Pancreas (tissue), 10 donors: ENCODE data around the gene EEF2K. TPM values are rescaled to one million over a fixed set of nuclear protein-coding genes. Genes with fewer than 3 reads are reported as not detected.

Experiments used
- ATAC-seq, 4 donors: fragments of 200-7000 bp; cut with Tn5 transposase; one replicate each; pipeline versions ENCODE4 v1.8.0 to v1.9.1; 2020; ENCODE audit warnings: mild to moderate bottlenecking in 4 of 4, moderate library complexity in 4 of 4
- DNase-seq, 6 donors: peaks; one replicate each; pipeline ENCODE4 v3.0.0-alpha.2; 2020
- FAIRE-seq: peaks from 2 replicates; lab custom pipeline; 2012; peaks lifted over from hg19 to GRCh38; lab: Jason Lieb, UNC
- H3K27ac ChIP-seq, 4 donors: fragments of 200-600 bp; sonication (generic); 1 replicate in 3 of 4; 2 replicates in 1 of 4; pipeline versions ENCODE4 v1.5.0 to v1.8.0; 2020
- H3K27me3 ChIP-seq, 4 donors: fragments of 200-600 bp; one replicate each; pipeline ENCODE4 v1.8.0; 2021
- H3K36me3 ChIP-seq, 3 donors: fragments of 200-600 bp; sonication (generic) in 1 of 3; one replicate each; pipeline versions ENCODE4 v1.5.0 to v1.8.0; 2020 to 2021
- H3K4me1 ChIP-seq, 3 donors: fragments of 200-600 bp; one replicate each; pipeline ENCODE4 v1.8.0; 2021
- H3K4me3 ChIP-seq, 4 donors: fragments of 200-600 bp; sonication (generic) in 2 of 4; one replicate each; pipeline versions ENCODE4 v1.5.0 to v1.8.0; 2020 to 2021
- H3K9me3 ChIP-seq, 4 donors: fragments of 200-600 bp; one replicate each; pipeline ENCODE4 v1.8.0; 2021
- CTCF ChIP-seq, 4 donors: fragments of 200-600 bp; sonication (generic) in 3 of 4; IDR thresholded peaks; one replicate each; pipeline versions ENCODE4 v1.5.0 to v1.8.0; 2021; ENCODE audit warnings: antibody characterized with exemption in 4 of 4
- WGBS, 2 donors: extraction: QIAGEN DNeasy Blood & Tissue Kit; methylation state at CpG; one replicate each; pipeline ENCODE4 v1.1.7; 2013; 5-methylcytosine and 5-hydroxymethylcytosine counted together
- intact Hi-C, 3 donors: fragments of 100-400 bp; cut with DNase I; formaldehyde crosslinking; loops; one replicate each; pipeline versions ENCODE4 v1.11.1 to v1.14.2; 2022
- polyA plus RNA-seq, 2 donors: library from polyadenylated mRNA; stranded (reverse); fragments of 200-250 nt; gene quantifications; one replicate each; pipeline ENCODE4 v1.2.3, GENCODE V29; 2013
- total RNA-seq, 6 donors: library from RNA; stranded (reverse); fragmentation: NEBNext Ultra II Directional in 4 of 6; extraction: Animal tissue kit (Norgen Biotek cat#: 25700) in 4 of 6; gene quantifications; one replicate each; pipeline versions ENCODE4 v1.2.1 to v1.2.4, GENCODE V29; 2021 to 2023
- donor health status: healthy with polysubstance abuse.
- donor health status: DM: no; HTN: no; CAD: no; lungs with moderate emphysema.
- donor health status: DM: no; HTN: no; CAD: no.
- donor health status: control.
- donor health status: control.
- donor health status: Bipolar disorder and iron deficiency.
- donor health status: DM: yes; HTN: yes; CAD: no.
- donor health status: DM: no; HTN: no; CAD: no.
- donor health status: DM: no; HTN: no; CAD: no.
- donor health status: DM: yes; HTN: yes; CAD: no.

Gene EEF2K
- total and polyA plus RNA-seq, 8 donors, result 6.1 to 21.1 (median 16.5) TPM

GRCh38 chr16:22296225-22297113 is 90.4 kb downstream of the EEF2K start:
- H3K27ac ChIP-seq, result peak overlapping the region; percentile 24 to 41 (median 32)
- intact Hi-C loops, result loop anchor here in 2 of 3 donors (5.0 to 10.0 kb wide), 2 partner anchors 99 to 292 kb away; partner anchors contain the start of genes MOSMO (in 1 of the 2) and PDZD9 (in 1 of the 2)
- DNase-seq, result peak in 2 of 6 donors; percentile 40 to 45

GRCh38 chr16:22297114-22297870 is 91.2 kb downstream of the EEF2K start, which contains the start of gene POLR3E:
Gene POLR3E, plus strand, starts transcription at chr16:22297409. Its CDS starts 5,560 bp downstream, at chr16:22302969.
- peak; percentile 89 to 96 (median 92) for ATAC-seq

More at GRCh38 chr16:22296225-22297113, 90.4 kb downstream of the EEF2K start:
- H3K4me3 ChIP-seq, result peak overlapping the region; percentile 18 to 95 (median 48)
- WGBS, 2 donors, result 1% methylated on average over 17 of the region's 17 CpGs
- H3K27me3 ChIP-seq, result peaks cover 0 to 2% (median 0%) of the 10 kb centered on the region in 4 donors
- no peak for TF ChIP-seq CTCF (IDR thresholded peaks at IDR 0.05)
- no peaks in the 10 kb centered on the region for H3K9me3 ChIP-seq
- H3K36me3 ChIP-seq, result no peaks in the 10 kb centered on the region
- ATAC-seq (no peak), FAIRE-seq (no peak)
- peaks cover 4 to 14% (median 9%) of the 10 kb centered on the region in 3 donors for H3K4me1 ChIP-seq

GRCh38 chr16:22297871-22298733 is 92.0 kb downstream of the EEF2K start:
- intact Hi-C loops, result loop anchor here in 2 of 3 donors (5.0 to 10.0 kb wide), 2 partner anchors 101 to 293 kb away; partner anchors contain the start of genes MOSMO (in 1 of the 2) and PDZD9 (in 1 of the 2)
- no peak for TF ChIP-seq CTCF (IDR thresholded peaks at IDR 0.05)
- H3K27me3 ChIP-seq, result peaks cover 0 to 2% (median 0%) of the 10 kb centered on the region in 4 donors
- H3K9me3 ChIP-seq, result no peaks in the 10 kb centered on the region
- H3K27ac ChIP-seq, result peak overlapping the region; percentile 95 to 98 (median 96)
- no peaks in the 10 kb centered on the region for H3K36me3 ChIP-seq
- no peak for FAIRE-seq
- WGBS, 2 donors, result 0% methylated on average over 38 to 39 of the region's 39 CpGs
- peak overlapping the region; percentile 70 to 98 (median 96) for H3K4me3 ChIP-seq
- peak in 5 of 6 donors; percentile 69 to 89 (median 81) for DNase-seq
- ATAC-seq, result peak; percentile 46 to 66 (median 56)
- H3K4me1 ChIP-seq, result peaks cover 4 to 14% (median 9%) of the 10 kb centered on the region in 3 donors

More at GRCh38 chr16:22297114-22297870, 91.2 kb downstream of the EEF2K start, which contains the start of gene POLR3E:
- Histone ChIP-seq H3K27me3 (peaks cover 0 to 2% (median 0%) of the 10 kb centered on the region in 4 donors), H3K4me1 (peaks cover 4 to 14% (median 9%) of the 10 kb centered on the region in 3 donors), H3K27ac (peak within 1 kb of the TSS; percentile 95 to 98 (median 96)), H3K4me3 (peak within 1 kb of the TSS; percentile 70 to 98 (median 96)), H3K36me3 (no peaks in the 10 kb centered on the region), H3K9me3 (no peaks in the 10 kb centered on the region)
- intact Hi-C loops, result loop anchor here in 2 of 3 donors (5.0 to 10.0 kb wide), 2 partner anchors 100 to 292 kb away; partner anchors contain the start of genes MOSMO (in 1 of the 2) and PDZD9 (in 1 of the 2)
- FAIRE-seq, result no peak
- WGBS, 2 donors, result 0% methylated on average over 72 to 76 of the region's 76 CpGs
- TF ChIP-seq CTCF (IDR thresholded peaks at IDR 0.05), result peak; percentile 80 to 90 (median 88)
- peak; percentile 97 to 100 (median 100) for DNase-seq

- H3K9me3 ChIP-seq, result no peaks in the 10 kb centered on the region
- intact Hi-C loops, result loop anchor here in 2 of 3 donors (5.0 to 10.0 kb wide), 2 partner anchors 102 to 294 kb away; partner anchors contain the start of genes MOSMO (in 1 of the 2) and PDZD9 (in 1 of the 2)
- FAIRE-seq (no peak), ATAC-seq (no peak), DNase-seq (no peak)
- TF ChIP-seq CTCF (IDR thresholded peaks at IDR 0.05), result no peak
- 89 to 95% methylated on average over 1 of the region's 1 CpG for WGBS, 2 donors
- H3K36me3 ChIP-seq, result no peaks in the 10 kb centered on the region
- H3K4me1 ChIP-seq, result peaks cover 4 to 14% (median 9%) of the 10 kb centered on the region in 3 donors
- H3K4me3 ChIP-seq, result peak overlapping the region in 1 of 4 donors; percentile 70
- H3K27me3 ChIP-seq, result peaks cover 0 to 2% (median 0%) of the 10 kb centered on the region in 4 donors
- H3K27ac ChIP-seq, result peak overlapping the region in 1 of 4 donors; percentile 95
These were observed 93.0 kb downstream of the EEF2K start for GRCh38 chr16:22299036-22299435.
